HEK293T (cell line): Measurements from ENCODE around the gene ORC1.

Experiments used
- ELF4 ChIP-seq: fragments of 450-650 bp; IDR thresholded peaks from 2 replicates; pipeline ENCODE4 v1.6.1; 2017; ENCODE audit warnings: antibody characterized with exemption
- FOXA1 ChIP-seq: fragments of 450-650 bp; IDR thresholded peaks from 2 replicates; pipeline ENCODE4 v1.6.1; 2016; ENCODE audit warnings: mild to moderate bottlenecking
- FOXK2 ChIP-seq: fragments of 450-650 bp; IDR thresholded peaks from 2 replicates; pipeline ENCODE4 v1.6.1; 2016; ENCODE audit warnings: mild to moderate bottlenecking
- L3MBTL2 ChIP-seq: fragments of 450-650 bp; conservative IDR thresholded peaks from 2 replicates; pipeline ENCODE4 v1.6.1; 2016; ENCODE audit warnings: mild to moderate bottlenecking
- SP1 ChIP-seq: fragments of 450-650 bp; IDR thresholded peaks from 2 replicates; pipeline ENCODE4 v1.6.1; 2017
- TARDBP ChIP-seq: fragments of 450-650 bp; IDR thresholded peaks from 2 replicates; pipeline ENCODE4 v1.6.1; 2016

DNA sequence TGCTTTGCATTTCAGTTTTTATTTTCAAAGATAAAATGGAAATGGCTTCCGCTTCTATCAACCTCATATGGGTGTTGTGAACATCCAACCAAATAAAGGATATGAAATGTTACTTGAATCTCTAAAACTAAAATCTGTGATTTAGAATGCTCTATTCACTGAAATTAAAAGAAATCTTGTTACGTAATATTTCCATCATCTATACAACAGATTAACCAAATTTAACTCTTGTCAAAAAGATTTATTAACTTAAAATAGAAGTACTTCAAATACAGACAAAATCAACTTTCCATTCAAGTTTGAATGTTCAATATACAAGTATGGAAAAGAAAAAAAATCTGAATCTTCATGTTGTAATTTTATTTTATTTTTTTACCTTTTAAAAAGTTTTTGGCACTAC lies 18.8 kb upstream of the ORC1 start:
- TF ChIP-seq FOXK2 (no peak), SP1 (no peak), ELF4 (no peak), TARDBP (no peak), L3MBTL2 (no peak), FOXA1 (no peak)
